GM10847 (cell line): ENCODE measurements around the gene BTBD6.

Experiments
- POLR2A ChIP-seq: IDR thresholded peaks from 2 replicates; pipeline ENCODE4 v1.6.1; 2011; ENCODE audit not compliant: insufficient read length; ENCODE audit errors: extremely low read depth

The BTBD6 gene

GRCh38 chr14:105207996-105208737, 40.2 kb upstream of the BTBD6 start:
- no peak for TF ChIP-seq POLR2A

GRCh38 chr14:105208738-105209075, 39.6 kb upstream of the BTBD6 start:
- TF ChIP-seq POLR2A, result no peak

GRCh38 chr14:105209091-105209490, 39.2 kb upstream of the BTBD6 start:
- TF ChIP-seq POLR2A, result no peak

DNA sequence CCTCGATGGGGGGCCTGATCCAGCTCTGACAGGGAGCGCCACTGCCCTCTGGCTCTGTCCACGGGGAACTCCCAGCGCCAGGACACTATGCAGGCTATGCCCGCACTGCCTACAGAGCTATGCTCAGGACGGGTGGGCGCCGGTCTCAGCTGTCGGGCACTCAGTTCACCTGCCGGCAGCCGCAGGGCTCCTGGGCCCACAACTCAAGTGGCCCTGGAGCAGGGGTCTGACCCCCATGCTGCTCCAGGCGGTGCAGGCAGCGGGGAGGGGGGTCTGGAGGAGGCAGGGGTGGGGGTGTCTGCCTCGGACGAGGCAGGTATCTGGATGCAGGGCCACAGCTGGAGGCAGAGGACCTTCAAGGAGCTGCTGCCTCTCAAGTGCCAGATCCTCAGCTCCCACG, 38.7 kb upstream of the BTBD6 start:
- no peak for TF ChIP-seq POLR2A

DNA sequence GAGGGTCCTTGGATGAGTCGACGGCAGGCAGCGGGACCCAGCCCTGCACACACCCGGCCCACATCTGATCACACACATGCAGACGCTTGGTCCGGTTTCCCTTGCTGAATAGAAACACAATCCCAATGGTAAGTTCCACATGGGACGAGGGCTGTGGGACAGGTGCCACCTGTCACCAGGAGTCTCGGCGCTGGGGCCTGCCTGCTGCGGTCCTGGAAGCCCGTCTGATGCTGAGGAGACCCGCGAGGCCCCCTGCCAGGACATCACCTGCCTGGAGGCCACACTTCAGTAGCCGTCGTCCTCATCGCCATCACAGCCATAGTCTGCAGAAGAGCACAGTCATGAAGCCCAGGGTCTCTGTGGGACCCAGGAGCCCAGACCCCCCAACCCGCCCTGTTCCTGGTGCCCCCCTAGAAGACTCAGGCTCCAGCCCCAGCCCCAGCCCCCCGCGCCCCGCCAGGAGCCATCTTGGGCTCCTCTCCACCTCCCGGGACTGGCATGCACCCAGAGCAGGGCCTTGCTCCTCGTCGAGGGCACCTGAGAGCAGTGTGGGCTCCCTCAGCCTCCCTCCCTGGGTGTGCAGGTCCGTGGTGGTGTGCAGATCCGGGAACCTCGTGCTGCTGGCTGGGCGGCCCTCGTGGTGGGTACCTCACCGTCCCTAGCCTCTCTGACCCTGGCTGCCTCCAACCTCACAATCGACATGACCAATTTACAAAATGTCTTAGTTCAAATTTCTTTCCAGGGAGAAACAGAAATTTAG, 37.9 kb upstream of the BTBD6 start:
- no peak for TF ChIP-seq POLR2A

- no peak for TF ChIP-seq POLR2A
These were observed 37.1 kb upstream of the BTBD6 start for GRCh38 chr14:105211086-105211757.

DNA sequence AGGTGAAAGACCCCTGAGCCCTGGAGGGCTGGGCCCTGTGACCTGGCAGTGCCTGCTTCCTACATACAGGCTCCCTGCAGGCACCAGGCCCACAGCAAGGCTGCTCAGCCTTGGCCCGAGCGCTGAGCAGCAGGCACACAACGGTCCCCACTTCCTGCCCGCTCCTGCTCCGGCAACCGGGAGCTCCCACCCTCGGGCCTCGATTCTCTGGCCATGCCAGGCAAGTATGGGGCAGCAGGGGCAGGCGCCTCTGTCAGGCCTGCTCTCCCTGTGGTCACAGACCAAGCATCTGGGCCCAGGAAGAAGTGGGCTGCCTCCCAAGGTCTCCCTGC, 36.6 kb upstream of the BTBD6 start:
- no peak for TF ChIP-seq POLR2A

DNA sequence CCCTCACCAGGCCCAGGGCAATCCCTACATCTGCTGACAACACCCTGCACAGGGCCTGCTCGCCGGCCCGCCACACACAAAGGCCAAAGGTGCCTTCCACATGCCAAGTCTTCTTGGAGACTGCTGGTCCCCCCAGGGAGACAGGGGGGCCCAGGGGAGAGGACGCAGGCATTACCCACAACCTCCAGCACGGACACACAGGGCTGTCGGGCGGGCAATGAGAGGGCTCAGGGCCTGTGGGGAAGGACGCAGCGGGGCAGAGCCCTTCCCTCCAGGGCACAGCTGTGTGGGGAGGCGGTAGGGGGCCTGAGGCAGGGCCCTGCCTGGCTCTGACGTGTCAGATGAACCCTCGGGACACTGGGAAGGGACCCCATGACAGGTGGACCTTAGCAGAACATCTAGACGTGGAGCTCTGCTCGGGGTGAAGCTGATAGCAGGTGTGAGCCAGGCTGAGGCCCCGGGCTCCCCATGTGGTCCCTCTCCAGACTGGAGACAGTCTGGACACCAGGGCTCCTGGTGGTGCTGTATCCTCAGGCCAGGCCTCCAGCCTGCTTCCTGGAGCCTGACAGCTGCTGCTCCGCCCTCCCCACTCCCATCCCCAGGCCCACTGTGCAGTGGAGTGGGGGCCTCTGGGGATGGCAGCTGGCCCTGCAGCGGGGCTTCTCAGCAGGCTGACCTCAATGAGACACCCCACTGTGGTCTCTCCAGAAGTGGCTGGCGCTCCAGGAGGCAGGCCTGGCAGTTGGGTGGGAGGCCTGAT, 35.6 kb upstream of the BTBD6 start:
- TF ChIP-seq POLR2A, result no peak

DNA sequence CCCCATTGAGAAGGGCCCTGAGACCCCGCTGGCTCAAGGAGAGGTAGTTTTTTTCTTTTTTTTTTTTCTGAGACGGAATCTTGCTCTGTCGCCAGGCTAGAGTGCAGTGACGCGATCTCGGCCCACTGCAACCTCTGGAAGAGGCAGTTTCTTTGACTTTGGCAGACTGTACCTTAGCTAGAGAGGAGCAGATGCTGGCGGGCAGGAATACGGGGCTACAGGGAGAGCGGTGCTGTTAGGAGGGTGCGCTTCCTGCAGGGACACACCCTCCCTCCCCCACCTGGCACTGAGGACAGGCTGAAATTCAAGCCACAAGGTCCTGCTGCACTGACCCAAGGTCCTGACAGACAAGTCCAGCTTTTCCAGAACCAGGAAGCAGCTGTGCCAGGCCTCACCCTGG, 35.0 kb upstream of the BTBD6 start:
- TF ChIP-seq POLR2A, result no peak

DNA sequence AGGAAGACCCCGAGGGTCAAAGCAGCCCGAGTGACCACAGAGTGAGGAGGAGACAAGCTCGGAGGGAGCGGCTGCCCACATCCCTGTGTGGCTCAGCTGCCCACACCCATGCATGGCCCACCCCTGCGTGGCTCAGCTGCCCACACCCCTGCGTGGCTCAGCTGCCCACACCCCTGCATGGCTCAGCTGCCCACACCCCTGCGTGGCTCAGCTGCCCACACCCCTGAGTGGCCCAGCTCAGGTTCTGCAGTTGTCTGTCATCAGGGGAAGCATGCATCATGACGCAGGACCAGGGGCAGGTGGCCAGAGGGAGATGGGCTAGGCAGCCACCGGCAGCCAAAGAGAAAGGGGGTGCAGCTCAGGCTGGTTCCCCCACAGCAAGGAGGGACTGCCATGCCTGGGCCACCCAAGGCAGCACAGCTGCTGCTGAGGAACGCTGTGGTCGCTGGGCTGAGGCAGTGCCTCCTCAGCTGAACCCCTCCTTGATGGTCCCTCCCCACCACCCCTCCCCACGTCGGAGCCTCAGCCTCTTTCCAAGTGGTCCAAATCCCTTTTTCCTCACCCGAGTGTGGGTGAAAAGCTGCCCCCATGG, 33.9 kb upstream of the BTBD6 start:
- no peak for TF ChIP-seq POLR2A

DNA sequence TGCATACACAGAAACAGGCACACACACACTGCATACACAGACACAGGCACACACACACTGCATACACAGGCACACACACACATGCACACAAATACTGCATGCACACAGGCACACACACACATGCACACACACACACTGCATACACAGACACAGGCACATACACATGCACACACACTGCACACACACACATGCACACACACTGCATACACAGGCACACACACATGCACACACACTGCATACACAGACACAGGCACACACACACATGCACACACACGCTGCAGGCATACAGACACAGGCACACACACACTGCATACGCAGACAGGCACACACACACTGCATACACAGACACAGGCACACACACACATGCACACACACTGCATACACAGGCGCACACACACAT, 32.7 kb upstream of the BTBD6 start:
- no peak for TF ChIP-seq POLR2A

DNA sequence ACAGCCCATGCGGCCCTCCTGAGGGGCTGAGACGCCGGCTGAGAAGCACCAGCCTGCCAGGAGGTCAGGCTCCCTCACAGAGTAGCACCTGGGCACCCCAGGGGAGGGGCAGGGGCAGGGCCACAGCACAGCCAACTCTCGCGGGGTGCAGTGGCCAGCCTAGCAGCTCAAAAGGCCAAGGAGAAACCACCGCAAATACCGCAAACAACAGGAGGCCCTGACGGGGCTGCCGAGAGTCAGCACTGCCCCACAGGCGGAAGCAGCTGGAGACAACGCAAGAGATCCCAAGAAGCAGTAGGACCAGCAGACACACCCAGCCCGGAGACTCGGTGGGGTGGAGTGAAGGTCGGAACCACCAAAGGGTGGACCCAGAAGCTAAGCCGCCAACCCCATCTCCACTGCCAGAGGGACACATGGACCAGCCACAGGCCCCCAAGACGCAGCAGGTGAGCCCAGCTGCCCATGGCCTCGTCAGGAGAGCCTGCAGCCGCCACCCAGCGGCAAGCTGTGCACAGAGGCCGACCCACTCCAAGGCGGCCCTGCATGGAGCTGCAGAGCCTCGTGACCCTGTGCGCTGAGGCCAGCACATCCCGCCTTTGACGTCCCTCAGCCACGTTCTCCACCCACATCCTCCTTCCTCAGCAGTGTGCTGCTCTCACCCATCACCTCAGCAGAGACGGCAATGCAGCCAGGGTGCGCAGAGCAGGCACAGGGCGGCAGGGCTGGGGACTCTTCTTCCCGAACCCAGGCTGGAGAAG, 31.7 kb upstream of the BTBD6 start:
- TF ChIP-seq POLR2A, result no peak

GRCh38 chr14:105217774-105218173, 30.6 kb upstream of the BTBD6 start:
- TF ChIP-seq POLR2A, result no peak

- no peak for TF ChIP-seq POLR2A
These were observed 29.7 kb upstream of the BTBD6 start for GRCh38 chr14:105218611-105219010.
